K562 (cell line): ENCODE measurements around the gene CRCP. TPM values are rescaled to one million over a fixed set of nuclear protein-coding genes. Genes with fewer than 3 reads are reported as not detected.

ENCODE experiments used
- ATF7 ChIP-seq: fragments of 450-650 bp; IDR thresholded peaks from 2 replicates; pipeline ENCODE4 v1.7.1; 2014; ENCODE audit warnings: mild to moderate bottlenecking, moderate library complexity
- BCOR ChIP-seq: fragments of 450-650 bp; IDR thresholded peaks from 2 replicates; pipeline ENCODE4 v1.6.1; 2016
- CBFB ChIP-seq: sonication (generic); formaldehyde crosslinking; IDR thresholded peaks from 2 replicates; pipeline ENCODE4 v1.4.0; 2020; ENCODE audit warnings: mild to moderate bottlenecking, missing genetic modification reagents
- CTCF ChIP-seq, 3 experiments: IDR thresholded peaks in 2 of 3; conservative IDR thresholded peaks in 1 of 3; 2 replicates each; pipeline ENCODE4 v1.5.1; 2011 to 2012; ENCODE audit warnings: low read length in 3 of 3, mild to moderate bottlenecking in 3 of 3, control low read depth in 2 of 3, improper control_type of control experiment in 1 of 3, inconsistent platforms in 1 of 3, low read depth in 1 of 3, mixed read lengths in 1 of 3, moderate library complexity in 1 of 3; ENCODE audit not compliant: insufficient read depth in 2 of 3
- ERF ChIP-seq: fragments of 450-650 bp; formaldehyde crosslinking; IDR thresholded peaks from 2 replicates; pipeline ENCODE4 v1.4.0; 2020; ENCODE audit warnings: mild to moderate bottlenecking, mixed read lengths
- HDAC6 ChIP-seq: IDR thresholded peaks from 2 replicates; pipeline ENCODE4 v1.6.1; 2012; ENCODE audit warnings: low read depth, mild to moderate bottlenecking, control low read depth, inconsistent platforms, low read length, moderate library complexity
- HOXB6 ChIP-seq: fragments of 250-450 bp; sonication (Bioruptor Pico); IDR thresholded peaks from 2 replicates; pipeline ENCODE4 v1.5.1; 2022; ENCODE audit warnings: mild to moderate bottlenecking, borderline replicate concordance
- LCOR ChIP-seq: sonication (generic); formaldehyde crosslinking; IDR thresholded peaks from 2 replicates; pipeline ENCODE4 v1.8.0; 2022; ENCODE audit warnings: mild to moderate bottlenecking, missing genetic modification reagents
- LEF1 ChIP-seq: fragments of 450-650 bp; IDR thresholded peaks from 2 replicates; pipeline ENCODE4 v1.6.1; 2016; ENCODE audit warnings: mild to moderate bottlenecking
- MECOM ChIP-seq: fragments of 250-450 bp; sonication (Bioruptor Pico); IDR thresholded peaks from 2 replicates; pipeline ENCODE4 v1.8.0; 2022; ENCODE audit warnings: inconsistent platforms
- MED1 ChIP-seq: sonication (generic); formaldehyde crosslinking; IDR thresholded peaks from 2 replicates; pipeline ENCODE4 v1.8.1; 2023; ENCODE audit warnings: missing genetic modification reagents, borderline replicate concordance
- MEIS2 ChIP-seq: fragments of 450-650 bp; IDR thresholded peaks from 2 replicates; pipeline ENCODE4 v1.6.1; 2014; ENCODE audit warnings: mild to moderate bottlenecking; ENCODE audit not compliant: partially characterized antibody
- MLX ChIP-seq, 2 experiments: fragments of 450-650 bp in 1 of 2; sonication (generic) in 1 of 2; formaldehyde crosslinking; conservative IDR thresholded peaks; 2 replicates each; pipeline versions ENCODE4 v1.4.0 to v1.8.1; 2020 to 2022; ENCODE audit warnings: mild to moderate bottlenecking in 1 of 2, missing genetic modification reagents in 1 of 2
- MTA2 ChIP-seq: fragments of 450-650 bp; IDR thresholded peaks from 2 replicates; pipeline ENCODE4 v1.6.1; 2016; ENCODE audit warnings: low read depth
- MYC ChIP-seq, 2 experiments: fragments of 250-450 bp in 1 of 2; sonication (Bioruptor Pico) in 1 of 2; IDR thresholded peaks; 2 replicates each; pipeline versions ENCODE4 v1.5.1 to v1.6.1; 2012 to 2021; ENCODE audit warnings: low read depth in 2 of 2, borderline replicate concordance in 1 of 2, improper control_type of control experiment in 1 of 2, low read length in 1 of 2, mild to moderate bottlenecking in 1 of 2, moderate library complexity in 1 of 2
- NBN ChIP-seq: fragments of 450-650 bp; IDR thresholded peaks from 2 replicates; pipeline ENCODE4 v1.6.1; 2016; ENCODE audit warnings: low read depth, mild to moderate bottlenecking
- NFXL1 ChIP-seq: fragments of 450-650 bp; formaldehyde crosslinking; IDR thresholded peaks from 2 replicates; pipeline ENCODE4 v1.4.0; 2021; ENCODE audit warnings: mild to moderate bottlenecking
- POLR2AphosphoS2 ChIP-seq: IDR thresholded peaks from 2 replicates; pipeline ENCODE4 v1.6.1; 2012; ENCODE audit warnings: low read length, improper control_type of control experiment
- SP1 ChIP-seq: sonication (generic); formaldehyde crosslinking; IDR thresholded peaks from 2 replicates; pipeline ENCODE4 v1.8.1; 2022; ENCODE audit warnings: mild to moderate bottlenecking, missing genetic modification reagents
- TCF3 ChIP-seq: sonication (generic); formaldehyde crosslinking; IDR thresholded peaks from 2 replicates; pipeline ENCODE4 v1.4.0; 2020; ENCODE audit warnings: mild to moderate bottlenecking, missing genetic modification reagents
- TFAP4 ChIP-seq: sonication (generic); formaldehyde crosslinking; IDR thresholded peaks from 2 replicates; pipeline ENCODE4 v1.8.0; 2022; ENCODE audit warnings: missing genetic modification reagents, mild to moderate bottlenecking, moderate library complexity, borderline replicate concordance
- THRA ChIP-seq: fragments of 450-650 bp; IDR thresholded peaks from 2 replicates; pipeline ENCODE4 v1.6.1; 2017; ENCODE audit warnings: mild to moderate bottlenecking, moderate library complexity
- ZNF121 ChIP-seq: sonication (generic); formaldehyde crosslinking; conservative IDR thresholded peaks from 2 replicates; pipeline ENCODE4 v1.8.0; 2022; ENCODE audit warnings: missing genetic modification reagents
- ZNF282 ChIP-seq: sonication (generic); formaldehyde crosslinking; IDR thresholded peaks from 2 replicates; pipeline ENCODE4 v1.8.1; 2023; ENCODE audit warnings: missing genetic modification reagents
- polyA plus RNA-seq, 8 experiments: library from polyadenylated mRNA; depleted of rRNA in 4 of 8; stranded (reverse) in 5 of 8; unstranded in 3 of 8; fragments of >200 nt; fragmentation: Nextera tagmentation in 2 of 8; fragmentation: Illumina TruSeq in 1 of 8; extraction: Ambion mirVana in 2 of 8; extraction: Trizol in 1 of 8; gene quantifications; 2 replicates each; pipeline versions ENCODE4 v1.2.1 to v1.2.3, GENCODE V29; 2011 to 2014; ENCODE audit warnings: inconsistent platforms in 1 of 8, missing spikeins in 1 of 8
- total RNA-seq, 7 experiments: library from RNA; depleted of rRNA in 6 of 7; stranded (reverse); fragments of >200 nt in 6 of 7; fragmentation: Illumina TruSeq in 2 of 7; extraction: Trizol in 2 of 7; gene quantifications; 2 replicates each; pipeline versions ENCODE4 v1.2.1 to v1.2.3, GENCODE V29; 2011 to 2021; ENCODE audit warnings: low replicate concordance in 1 of 7

Gene CRCP
- total and polyA plus RNA-seq, 9 of the 15 experiments (the other 6 are each of a cell fraction or from before 2014, with no cell fraction given), result 22.1 to 58.3 (median 43.4) TPM

- TF ChIP-seq MTA2 (peak; percentile 30; the same call in 1 of the 2 replicates), TFAP4 (CRISPR knock-in tag) (peak; percentile 51; the same call in 1 of the 2 replicates), NBN (peak; percentile 95), CTCF (IDR thresholded peaks at IDR 0.05 in 2 of 3, conservative IDR thresholded peaks at IDR 0.05 in 1 of 3; ENCODE audit: insufficient read depth in 2 of 3, low read depth in 1 of 3, low read length in 3 of 3) (no peak), MED1 (CRISPR knock-in tag) (no peak), HOXB6 (CRISPR knock-in tag) (no peak), LEF1 (peak; percentile 78), MEIS2 (no peak), THRA (no peak), CBFB (CRISPR knock-in tag) (no peak), TCF3 (CRISPR knock-in tag) (no peak), LCOR (CRISPR knock-in tag) (0 out of 2 replicates have a peak, but pooled peaks have one; percentile 47), HDAC6 (no peak), NFXL1 (CRISPR knock-in tag) (no peak), MLX (CRISPR knock-in tag; conservative IDR thresholded peaks at IDR 0.05) (no peak), BCOR (0 out of 2 replicates have a peak, but pooled peaks have one; percentile 82), MECOM (CRISPR knock-in tag) (peak; percentile 48; the same call in 1 of the 2 replicates), ATF7 (no peak), SP1 (no peak), ZNF282 (CRISPR knock-in tag) (no peak), ERF (CRISPR knock-in tag) (0 out of 2 replicates have a peak, but pooled peaks have one; percentile 33), MYC (IDR thresholded peaks at IDR 0.05; ENCODE audit: low read depth, low read length) (peak; percentile 49; the same call in 1 of the 2 replicates), MYC (CRISPR knock-in tag; IDR thresholded peaks at IDR 0.05; ENCODE audit: borderline replicate concordance, low read depth) (no peak), POLR2AphosphoS2 (0 out of 2 replicates have a peak, but pooled peaks have one; percentile 40), ZNF121 (CRISPR knock-in tag) (no peak)
Observed at GRCh38 chr7:66099551-66100407, 14.9 kb upstream of the CRCP start (continued).
